Testis (tissue), 2 donors: ENCODE results near the gene GUCY2D.

Source experiments
- POLR2A ChIP-seq: fragments of 450-650 bp; IDR thresholded peaks from one replicate; pipeline ENCODE4 v1.6.1; 2017; ENCODE audit warnings: antibody characterized with exemption, mild to moderate bottlenecking, moderate library complexity
- TF ChIP-seq, protein P1 (sequence below), 3 experiments: fragments of 450-650 bp in 2 of 3; fragments of 200-600 bp in 1 of 3; sonication (generic) in 1 of 3; IDR thresholded peaks; one replicate each; pipeline ENCODE4 v1.5.1; 2016 to 2019; ENCODE audit warnings: antibody characterized with exemption in 3 of 3, mild to moderate bottlenecking in 2 of 3, moderate library complexity in 1 of 3

GRCh38 chr17:7988750-7989178, 13.7 kb upstream of the GUCY2D start:
- TF ChIP-seq, protein P1, sequence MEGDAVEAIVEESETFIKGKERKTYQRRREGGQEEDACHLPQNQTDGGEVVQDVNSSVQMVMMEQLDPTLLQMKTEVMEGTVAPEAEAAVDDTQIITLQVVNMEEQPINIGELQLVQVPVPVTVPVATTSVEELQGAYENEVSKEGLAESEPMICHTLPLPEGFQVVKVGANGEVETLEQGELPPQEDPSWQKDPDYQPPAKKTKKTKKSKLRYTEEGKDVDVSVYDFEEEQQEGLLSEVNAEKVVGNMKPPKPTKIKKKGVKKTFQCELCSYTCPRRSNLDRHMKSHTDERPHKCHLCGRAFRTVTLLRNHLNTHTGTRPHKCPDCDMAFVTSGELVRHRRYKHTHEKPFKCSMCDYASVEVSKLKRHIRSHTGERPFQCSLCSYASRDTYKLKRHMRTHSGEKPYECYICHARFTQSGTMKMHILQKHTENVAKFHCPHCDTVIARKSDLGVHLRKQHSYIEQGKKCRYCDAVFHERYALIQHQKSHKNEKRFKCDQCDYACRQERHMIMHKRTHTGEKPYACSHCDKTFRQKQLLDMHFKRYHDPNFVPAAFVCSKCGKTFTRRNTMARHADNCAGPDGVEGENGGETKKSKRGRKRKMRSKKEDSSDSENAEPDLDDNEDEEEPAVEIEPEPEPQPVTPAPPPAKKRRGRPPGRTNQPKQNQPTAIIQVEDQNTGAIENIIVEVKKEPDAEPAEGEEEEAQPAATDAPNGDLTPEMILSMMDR (IDR thresholded peaks at IDR 0.05) = peak; percentile 72 to 86 (median 75)
- no peak for TF ChIP-seq POLR2A
